Cardiac muscle cell (in vitro differentiated cells and primary cell): Measurements from ENCODE around the gene MERTK. TPM values are rescaled to one million over a fixed set of nuclear protein-coding genes. Genes with fewer than 3 reads are reported as not detected.
A peak's percentile ranks its signal among the peaks of the same experiment; 100 is the strongest.

Source experiments
- DNase-seq, 2 donors: peaks; one replicate each; pipeline versions ENCODE4 v3.0.0 to v3.0.0-alpha.2; 2010 to 2017; ENCODE audit warnings: low read depth in 1 of 2, low spot score in 1 of 2
- H3K27ac ChIP-seq: fragments of 200-600 bp; sonication (generic); 2 replicates; pipeline ENCODE4 v1.5.1; 2016
- H3K27me3 ChIP-seq: fragments of 200-600 bp; sonication (generic); 2 replicates; pipeline ENCODE4 v1.6.0; 2016; ENCODE audit warnings: control low read depth
- H3K36me3 ChIP-seq: fragments of 200-600 bp; sonication (generic); 2 replicates; pipeline ENCODE4 v1.5.1; 2016; ENCODE audit warnings: control low read depth
- H3K4me1 ChIP-seq: fragments of 200-600 bp; sonication (generic); 2 replicates; pipeline ENCODE4 v1.8.1; 2017; ENCODE audit warnings: low read depth, mild to moderate bottlenecking, mixed run types
- H3K4me3 ChIP-seq: fragments of 200-600 bp; sonication (generic); 2 replicates; pipeline ENCODE4 v1.5.1; 2016; ENCODE audit warnings: mild to moderate bottlenecking
- H3K9me3 ChIP-seq: fragments of 200-600 bp; sonication (generic); 2 replicates; pipeline ENCODE4 v1.5.1; 2017; ENCODE audit warnings: low read depth, mild to moderate bottlenecking, control low read depth
- polyA plus RNA-seq: library from polyadenylated mRNA; unstranded; fragments of >200 nt; fragmentation: Nextera tagmentation; extraction: Ambion mirVana; gene quantifications from 2 replicates; pipeline ENCODE4 v1.2.1, GENCODE V29; 2016
- total RNA-seq: library from RNA; depleted of rRNA; stranded (reverse); fragments of >200 nt; gene quantifications from 2 replicates; pipeline ENCODE4 v1.2.3, GENCODE V29; 2016
- TF ChIP-seq, protein P1 (sequence below): IDR thresholded peaks from 2 replicates; pipeline ENCODE4 v1.5.1; 2012; ENCODE audit warnings: low read depth, mild to moderate bottlenecking, low read length

Gene MERTK
- total and polyA plus RNA-seq, 2 experiments from 2014 or later: 4.5 to 8.7 TPM

DNA sequence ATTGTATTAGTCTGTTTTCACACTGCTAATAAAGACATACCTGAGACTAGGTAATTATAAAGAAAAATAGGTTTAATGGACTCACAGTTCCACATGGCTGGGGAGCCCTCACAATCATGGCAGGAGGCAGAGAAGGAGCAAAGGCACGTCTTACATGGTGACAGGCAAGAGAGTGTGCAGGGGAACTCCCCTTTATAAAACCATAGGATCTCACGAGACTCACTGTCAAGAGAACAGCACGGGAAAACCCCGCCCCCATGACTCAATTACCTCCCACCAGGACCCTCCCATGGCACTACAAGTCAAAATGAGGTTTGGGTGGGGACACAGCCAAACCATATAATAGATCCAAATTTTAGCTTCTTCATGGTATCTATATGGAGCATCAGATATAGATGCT is 87.1 kb downstream of the MERTK start:
- H3K4me3 ChIP-seq: no peak overlapping the region
- no peaks in the 10 kb centered on the region for H3K27me3 ChIP-seq
- TF ChIP-seq, protein P1, sequence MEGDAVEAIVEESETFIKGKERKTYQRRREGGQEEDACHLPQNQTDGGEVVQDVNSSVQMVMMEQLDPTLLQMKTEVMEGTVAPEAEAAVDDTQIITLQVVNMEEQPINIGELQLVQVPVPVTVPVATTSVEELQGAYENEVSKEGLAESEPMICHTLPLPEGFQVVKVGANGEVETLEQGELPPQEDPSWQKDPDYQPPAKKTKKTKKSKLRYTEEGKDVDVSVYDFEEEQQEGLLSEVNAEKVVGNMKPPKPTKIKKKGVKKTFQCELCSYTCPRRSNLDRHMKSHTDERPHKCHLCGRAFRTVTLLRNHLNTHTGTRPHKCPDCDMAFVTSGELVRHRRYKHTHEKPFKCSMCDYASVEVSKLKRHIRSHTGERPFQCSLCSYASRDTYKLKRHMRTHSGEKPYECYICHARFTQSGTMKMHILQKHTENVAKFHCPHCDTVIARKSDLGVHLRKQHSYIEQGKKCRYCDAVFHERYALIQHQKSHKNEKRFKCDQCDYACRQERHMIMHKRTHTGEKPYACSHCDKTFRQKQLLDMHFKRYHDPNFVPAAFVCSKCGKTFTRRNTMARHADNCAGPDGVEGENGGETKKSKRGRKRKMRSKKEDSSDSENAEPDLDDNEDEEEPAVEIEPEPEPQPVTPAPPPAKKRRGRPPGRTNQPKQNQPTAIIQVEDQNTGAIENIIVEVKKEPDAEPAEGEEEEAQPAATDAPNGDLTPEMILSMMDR: no peak
- H3K4me1 ChIP-seq: peaks cover 7% of the 10 kb centered on the region
- no peaks in the 10 kb centered on the region for H3K9me3 ChIP-seq
- H3K27ac ChIP-seq: no peak overlapping the region
- peaks cover 10% of the 10 kb centered on the region for H3K36me3 ChIP-seq
- DNase-seq: no peak

DNA sequence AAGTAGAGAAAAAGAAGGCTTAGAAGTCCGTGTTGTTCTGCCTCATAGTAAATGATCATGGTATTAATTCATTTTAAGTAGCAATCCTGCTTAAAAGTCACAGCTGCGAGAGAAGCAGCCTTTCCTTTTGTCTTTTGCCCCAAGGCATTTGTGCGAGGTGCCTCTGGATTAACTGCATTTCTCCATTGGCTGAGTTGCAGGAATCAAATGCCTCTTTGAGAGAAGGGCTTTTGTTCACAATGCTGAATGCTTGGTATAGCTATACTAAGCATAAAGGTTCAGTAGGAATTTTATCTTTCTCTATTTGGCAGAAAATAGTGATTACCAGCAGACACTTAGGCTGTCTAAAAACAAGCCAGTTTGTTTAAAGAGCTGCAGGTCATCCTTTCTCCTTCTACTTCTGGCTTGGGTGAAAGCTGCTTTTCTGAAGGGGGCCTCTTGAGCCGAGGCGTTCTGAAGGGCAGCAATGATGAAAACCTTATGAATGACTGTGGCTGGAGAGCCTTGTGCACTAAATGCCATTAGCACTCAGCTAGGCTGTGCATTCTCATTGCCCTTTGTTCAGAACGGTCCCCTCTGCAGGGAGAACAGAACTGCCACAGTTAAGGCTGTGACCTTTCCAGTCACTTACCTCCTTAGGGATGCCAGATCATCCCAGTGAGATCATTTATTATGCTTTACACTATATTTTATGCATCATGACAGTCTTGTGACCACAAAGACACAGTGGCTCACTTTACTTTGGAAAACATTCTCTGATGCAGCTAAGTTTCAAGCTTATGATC is 87.9 kb downstream of the MERTK start:
- Histone ChIP-seq H3K36me3 (peaks cover 10% of the 10 kb centered on the region), H3K27me3 (no peaks in the 10 kb centered on the region), H3K27ac (peak overlapping the region; percentile 5), H3K9me3 (no peaks in the 10 kb centered on the region), H3K4me1 (peaks cover 7% of the 10 kb centered on the region), H3K4me3 (no peak overlapping the region)
- DNase-seq: peak in 1 of 2 donors; percentile 64
- TF ChIP-seq, protein P1: no peak

DNA sequence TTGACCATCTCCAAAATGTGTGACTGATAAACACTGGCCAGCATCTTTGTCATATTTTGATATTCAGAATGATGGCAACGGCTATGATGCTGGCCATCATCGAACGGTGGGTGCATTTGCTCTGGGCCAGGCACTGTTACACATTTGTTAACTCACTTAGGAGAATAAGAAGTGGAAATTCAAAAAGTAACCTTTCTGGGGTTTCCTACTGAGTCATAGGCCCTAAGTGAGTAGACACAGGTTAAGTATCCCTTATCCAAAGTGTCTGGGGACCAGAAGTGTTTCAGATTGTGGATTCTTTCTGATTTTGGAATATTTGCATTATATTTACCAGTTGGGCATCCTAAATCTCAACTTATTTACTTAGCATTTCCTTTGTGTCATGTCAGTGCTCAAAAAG is 92.0 kb downstream of the MERTK start:
- no peak overlapping the region for H3K27ac ChIP-seq
- peaks cover 7% of the 10 kb centered on the region for H3K4me1 ChIP-seq
- DNase-seq: no peak
- TF ChIP-seq, protein P1: no peak
- peaks cover 2% of the 10 kb centered on the region for H3K36me3 ChIP-seq
- H3K27me3 ChIP-seq: no peaks in the 10 kb centered on the region
- no peak overlapping the region for H3K4me3 ChIP-seq
- no peaks in the 10 kb centered on the region for H3K9me3 ChIP-seq

DNA sequence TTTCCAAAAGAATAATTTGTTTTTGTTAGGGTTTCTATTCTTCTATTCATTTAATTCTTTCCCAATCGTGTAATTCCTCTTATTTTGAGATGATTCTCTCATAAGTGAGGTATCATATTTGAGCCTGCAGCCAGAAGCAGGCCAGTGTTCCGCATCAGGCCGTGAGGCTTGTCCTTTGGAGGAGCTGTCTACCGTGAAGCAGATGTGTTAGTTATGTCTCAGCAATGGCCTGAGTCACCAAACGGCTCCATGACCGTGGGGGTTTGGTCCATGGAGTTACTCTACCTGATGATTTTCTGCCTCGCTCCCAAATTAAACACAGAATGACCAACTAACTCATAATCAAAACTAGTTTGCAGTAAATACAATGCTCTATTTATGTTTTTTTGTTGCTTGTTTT is 92.4 kb downstream of the MERTK start:
- TF ChIP-seq, protein P1: no peak
- no peak overlapping the region for H3K4me3 ChIP-seq
- H3K27me3 ChIP-seq: no peaks in the 10 kb centered on the region
- H3K9me3 ChIP-seq: no peaks in the 10 kb centered on the region
- DNase-seq: no peak
- peaks cover 2% of the 10 kb centered on the region for H3K36me3 ChIP-seq
- no peak overlapping the region for H3K27ac ChIP-seq
- H3K4me1 ChIP-seq: peaks cover 5% of the 10 kb centered on the region

DNA sequence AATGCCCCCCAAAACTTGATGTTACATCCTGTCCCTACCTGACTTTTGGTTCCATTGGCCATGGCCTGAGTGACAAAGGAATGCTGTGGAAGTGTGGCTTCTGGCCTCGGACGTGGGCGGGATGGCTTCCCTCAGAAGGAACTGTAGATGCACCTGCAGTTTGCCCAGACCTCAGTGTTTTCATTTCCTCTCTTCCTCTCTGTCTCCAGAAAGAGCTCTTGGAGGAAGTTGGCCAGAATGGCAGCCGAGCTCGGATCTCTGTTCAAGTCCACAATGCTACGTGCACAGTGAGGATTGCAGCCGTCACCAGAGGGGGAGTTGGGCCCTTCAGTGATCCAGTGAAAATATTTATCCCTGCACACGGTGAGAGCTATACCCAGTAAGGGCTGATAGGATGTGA is 95.6 kb downstream of the MERTK start:
- Histone ChIP-seq H3K4me1 (no peaks in the 10 kb centered on the region), H3K36me3 (peaks cover 2% of the 10 kb centered on the region), H3K4me3 (no peak overlapping the region), H3K9me3 (no peaks in the 10 kb centered on the region), H3K27ac (no peak overlapping the region), H3K27me3 (no peaks in the 10 kb centered on the region)
- DNase-seq: no peak
- TF ChIP-seq, protein P1: no peak
